GM12892 (cell line): ENCODE data around the gene CAMTA1.

ENCODE experiments used
- POLR2A ChIP-seq: IDR thresholded peaks from 2 replicates; pipeline ENCODE4 v1.6.1; 2011; ENCODE audit warnings: low read depth, low read length, control low read depth
- POLR2AphosphoS5 ChIP-seq: IDR thresholded peaks from 2 replicates; pipeline ENCODE4 v1.6.1; 2011; ENCODE audit warnings: low read depth, low read length, control low read depth

DNA sequence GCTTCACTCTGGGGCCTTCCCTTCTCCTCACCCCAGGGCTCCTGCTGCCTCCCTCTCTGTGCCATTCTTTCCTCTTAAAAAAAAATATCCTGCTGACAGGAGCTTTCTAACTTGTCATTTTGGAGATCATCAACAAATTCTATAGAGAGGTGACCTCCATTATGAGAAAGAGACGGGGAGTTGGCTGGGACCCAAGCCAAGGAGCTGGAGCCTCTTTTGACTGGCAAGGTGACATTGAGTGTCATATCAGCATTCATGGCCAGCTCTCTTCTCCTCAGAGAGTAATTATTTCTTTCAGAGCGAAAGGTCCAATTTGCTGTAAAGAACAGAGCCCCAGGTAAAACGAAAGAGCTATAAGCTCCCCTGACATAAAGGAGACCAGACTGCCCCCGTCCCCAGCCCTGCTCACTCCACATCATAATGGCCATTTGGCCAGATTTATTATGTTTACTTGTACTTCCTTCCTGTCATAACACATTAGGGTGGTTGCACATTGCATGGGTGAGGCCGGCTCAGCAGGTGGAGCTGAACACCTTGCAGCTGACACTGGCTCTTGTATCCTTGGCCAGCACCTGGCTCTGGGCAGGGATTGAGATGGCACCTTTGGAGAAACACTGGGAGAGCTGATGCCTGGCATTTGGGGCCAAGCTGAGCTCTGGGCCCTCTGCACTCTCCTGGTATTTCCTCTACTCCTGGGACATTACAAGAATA is 581.9 kb downstream of the CAMTA1 start:
- TF ChIP-seq POLR2AphosphoS5 (no peak), POLR2A (no peak)
